ENCODE measurements around the gene CPS1.

CPS1 gene

GRCh38 chr2:210586381-210586780, 30.0 kb downstream of the CPS1 start:
- intact Hi-C loops (cut with DNase I; ENCODE audit: low total_unique reads) = no loop called here
- TF ChIP-seq, protein P1, sequence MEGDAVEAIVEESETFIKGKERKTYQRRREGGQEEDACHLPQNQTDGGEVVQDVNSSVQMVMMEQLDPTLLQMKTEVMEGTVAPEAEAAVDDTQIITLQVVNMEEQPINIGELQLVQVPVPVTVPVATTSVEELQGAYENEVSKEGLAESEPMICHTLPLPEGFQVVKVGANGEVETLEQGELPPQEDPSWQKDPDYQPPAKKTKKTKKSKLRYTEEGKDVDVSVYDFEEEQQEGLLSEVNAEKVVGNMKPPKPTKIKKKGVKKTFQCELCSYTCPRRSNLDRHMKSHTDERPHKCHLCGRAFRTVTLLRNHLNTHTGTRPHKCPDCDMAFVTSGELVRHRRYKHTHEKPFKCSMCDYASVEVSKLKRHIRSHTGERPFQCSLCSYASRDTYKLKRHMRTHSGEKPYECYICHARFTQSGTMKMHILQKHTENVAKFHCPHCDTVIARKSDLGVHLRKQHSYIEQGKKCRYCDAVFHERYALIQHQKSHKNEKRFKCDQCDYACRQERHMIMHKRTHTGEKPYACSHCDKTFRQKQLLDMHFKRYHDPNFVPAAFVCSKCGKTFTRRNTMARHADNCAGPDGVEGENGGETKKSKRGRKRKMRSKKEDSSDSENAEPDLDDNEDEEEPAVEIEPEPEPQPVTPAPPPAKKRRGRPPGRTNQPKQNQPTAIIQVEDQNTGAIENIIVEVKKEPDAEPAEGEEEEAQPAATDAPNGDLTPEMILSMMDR (IDR thresholded peaks at IDR 0.05) = no peak
- Histone ChIP-seq H3K27ac (no peak overlapping the region), H3K36me3 (no peaks in the 10 kb centered on the region), H3K4me1 (no peaks in the 10 kb centered on the region), H3K4me3 (no peak overlapping the region), H3K27me3 (no peaks in the 10 kb centered on the region), H3K9me3 (no peaks in the 10 kb centered on the region)
- DNase-seq = no peak

DNA sequence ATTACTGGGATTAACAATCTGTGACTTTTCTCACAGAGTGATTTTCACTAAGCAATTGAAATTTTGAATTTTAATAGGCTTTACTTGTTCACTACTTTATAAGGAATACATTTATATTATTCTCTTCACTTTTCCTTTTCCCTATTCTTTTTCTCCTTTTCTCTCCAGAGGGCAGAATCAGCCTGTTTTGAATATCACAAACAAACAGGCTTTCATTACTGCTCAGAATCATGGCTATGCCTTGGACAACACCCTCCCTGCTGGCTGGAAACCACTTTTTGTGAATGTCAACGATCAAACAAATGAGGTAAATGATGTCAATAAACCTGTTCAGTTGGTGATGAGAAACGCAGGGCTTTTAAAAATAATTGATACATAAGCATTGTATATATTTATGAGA, 35.3 kb downstream of the CPS1 start:
- Histone ChIP-seq H3K4me3 (no peak overlapping the region), H3K36me3 (no peaks in the 10 kb centered on the region), H3K9me3 (no peaks in the 10 kb centered on the region), H3K4me1 (no peaks in the 10 kb centered on the region), H3K27ac (no peak overlapping the region), H3K27me3 (no peaks in the 10 kb centered on the region)
- intact Hi-C loops (cut with DNase I; ENCODE audit: low total_unique reads) = no loop called here
- DNase-seq = no peak
- TF ChIP-seq, protein P1 (IDR thresholded peaks at IDR 0.05) = no peak

GRCh38 chr2:210592726-210593125, 36.3 kb downstream of the CPS1 start:
- Histone ChIP-seq H3K27me3 (no peaks in the 10 kb centered on the region), H3K9me3 (no peaks in the 10 kb centered on the region), H3K4me1 (no peaks in the 10 kb centered on the region), H3K4me3 (no peak overlapping the region), H3K36me3 (no peaks in the 10 kb centered on the region), H3K27ac (no peak overlapping the region)
- TF ChIP-seq, protein P1 (IDR thresholded peaks at IDR 0.05) = no peak
- intact Hi-C loops (cut with DNase I; ENCODE audit: low total_unique reads) = no loop called here
- no peak for DNase-seq

- Histone ChIP-seq H3K4me1 (no peaks in the 10 kb centered on the region), H3K27ac (no peak overlapping the region), H3K4me3 (no peak overlapping the region), H3K9me3 (peaks cover 0 to under 1% (median 0%) of the 10 kb centered on the region in 3 donors), H3K27me3 (no peaks in the 10 kb centered on the region), H3K36me3 (no peaks in the 10 kb centered on the region)
- intact Hi-C loops (cut with DNase I; ENCODE audit: low total_unique reads) = no loop called here
- DNase-seq = no peak
- TF ChIP-seq, protein P1 (IDR thresholded peaks at IDR 0.05) = no peak
These were observed 36.8 kb downstream of the CPS1 start for GRCh38 chr2:210593166-210593565.

DNA sequence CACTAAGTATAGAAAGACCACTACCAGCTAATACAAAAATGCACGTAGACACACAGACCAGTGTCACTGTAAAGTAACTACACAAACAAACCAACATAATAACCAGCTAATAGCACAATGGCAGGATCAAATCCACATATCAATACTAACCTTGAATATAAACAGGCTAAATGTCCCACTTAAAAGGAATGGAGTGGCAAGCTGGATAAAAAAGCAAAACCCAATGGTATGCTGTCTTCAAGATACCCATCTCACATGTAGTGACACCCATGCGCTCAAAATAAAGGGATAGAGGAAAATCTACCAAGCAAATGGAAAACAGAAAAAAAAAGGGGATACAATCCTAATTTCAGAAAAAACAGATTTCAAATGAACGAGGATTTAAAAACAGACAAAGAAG, 41.8 kb downstream of the CPS1 start:
- TF ChIP-seq, protein P1 (IDR thresholded peaks at IDR 0.05) = no peak
- DNase-seq = no peak
- H3K36me3 ChIP-seq = peaks cover 4 to 7% (median 5%) of the 10 kb centered on the region in 3 donors
- peaks cover 0 to 2% (median 0%) of the 10 kb centered on the region in 3 donors for H3K9me3 ChIP-seq
- no peak overlapping the region for H3K27ac ChIP-seq
- H3K4me3 ChIP-seq = no peak overlapping the region
- H3K4me1 ChIP-seq = no peaks in the 10 kb centered on the region
- no peaks in the 10 kb centered on the region for H3K27me3 ChIP-seq
- intact Hi-C loops (cut with DNase I; ENCODE audit: low total_unique reads) = no loop called here

GRCh38 chr2:210599476-210599875, 43.1 kb downstream of the CPS1 start:
- H3K27me3 ChIP-seq = no peaks in the 10 kb centered on the region
- intact Hi-C loops (cut with DNase I; ENCODE audit: low total_unique reads) = no loop called here
- H3K9me3 ChIP-seq = peaks cover 0 to 2% (median 0%) of the 10 kb centered on the region in 3 donors
- peaks cover 4 to 7% (median 5%) of the 10 kb centered on the region in 3 donors for H3K36me3 ChIP-seq
- H3K27ac ChIP-seq = no peak overlapping the region
- TF ChIP-seq, protein P1 (IDR thresholded peaks at IDR 0.05) = no peak
- no peaks in the 10 kb centered on the region for H3K4me1 ChIP-seq
- no peak for DNase-seq
- no peak overlapping the region for H3K4me3 ChIP-seq
